Hepatocyte (in vitro differentiated cells): ENCODE measurements around the gene PPP1R15A.

Experiments
- EZH2 ChIP-seq: fragments of 200-600 bp; sonication (generic); IDR thresholded peaks from 2 replicates; pipeline ENCODE4 v1.6.1; 2016; ENCODE audit warnings: antibody characterized with exemption, mild to moderate bottlenecking, borderline replicate concordance
- TF ChIP-seq, protein P1 (sequence below): fragments of 200-600 bp; sonication (generic); IDR thresholded peaks from 2 replicates; pipeline ENCODE4 v1.5.1; 2016; ENCODE audit warnings: antibody characterized with exemption, mild to moderate bottlenecking; ENCODE audit not compliant: poor library complexity

DNA sequence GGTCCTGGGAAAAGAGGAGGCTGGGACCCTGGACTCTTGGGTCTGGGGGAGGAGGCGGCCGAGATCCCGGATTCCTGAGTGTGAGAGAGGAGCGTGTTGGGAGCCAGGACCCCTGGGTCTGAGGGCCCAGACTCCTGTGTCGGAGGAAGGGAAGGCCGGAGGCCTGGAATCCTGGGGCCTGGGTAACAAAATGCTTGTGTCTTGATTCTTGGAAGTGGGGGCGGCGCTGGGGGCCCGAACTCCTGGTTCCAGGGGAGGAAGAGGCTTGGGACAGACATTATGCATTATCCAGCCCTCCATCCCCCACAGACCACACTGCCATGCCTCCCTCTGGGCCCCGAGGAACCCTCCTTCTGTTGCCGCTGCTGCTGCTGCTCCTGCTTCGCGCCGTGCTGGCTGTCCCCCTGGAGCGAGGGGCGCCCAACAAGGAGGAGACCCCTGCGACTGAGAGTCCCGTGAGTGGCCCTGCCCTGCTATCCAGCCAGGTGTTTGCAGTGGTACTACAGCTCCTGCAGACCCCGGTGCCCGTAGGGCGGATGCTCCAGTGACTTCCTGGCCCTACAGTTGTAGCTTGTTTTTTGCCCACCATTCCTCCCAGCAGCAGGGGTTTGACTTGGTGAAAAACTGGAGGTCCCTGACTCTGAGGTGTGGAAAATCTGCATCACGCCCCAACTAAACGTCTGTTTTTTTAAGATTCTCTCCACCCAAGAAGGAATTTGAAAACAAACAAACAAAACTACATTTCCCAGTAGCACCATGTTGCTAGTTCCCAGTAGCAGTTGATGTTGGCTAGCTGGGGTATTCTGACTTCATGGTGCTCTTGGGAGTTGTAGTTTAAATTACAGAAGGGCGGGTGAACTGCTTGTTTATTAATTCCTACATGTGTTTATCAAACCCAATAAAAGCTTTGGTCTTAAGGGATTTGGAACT is 28.5 kb downstream of the PPP1R15A start:
- TF ChIP-seq, protein P1, sequence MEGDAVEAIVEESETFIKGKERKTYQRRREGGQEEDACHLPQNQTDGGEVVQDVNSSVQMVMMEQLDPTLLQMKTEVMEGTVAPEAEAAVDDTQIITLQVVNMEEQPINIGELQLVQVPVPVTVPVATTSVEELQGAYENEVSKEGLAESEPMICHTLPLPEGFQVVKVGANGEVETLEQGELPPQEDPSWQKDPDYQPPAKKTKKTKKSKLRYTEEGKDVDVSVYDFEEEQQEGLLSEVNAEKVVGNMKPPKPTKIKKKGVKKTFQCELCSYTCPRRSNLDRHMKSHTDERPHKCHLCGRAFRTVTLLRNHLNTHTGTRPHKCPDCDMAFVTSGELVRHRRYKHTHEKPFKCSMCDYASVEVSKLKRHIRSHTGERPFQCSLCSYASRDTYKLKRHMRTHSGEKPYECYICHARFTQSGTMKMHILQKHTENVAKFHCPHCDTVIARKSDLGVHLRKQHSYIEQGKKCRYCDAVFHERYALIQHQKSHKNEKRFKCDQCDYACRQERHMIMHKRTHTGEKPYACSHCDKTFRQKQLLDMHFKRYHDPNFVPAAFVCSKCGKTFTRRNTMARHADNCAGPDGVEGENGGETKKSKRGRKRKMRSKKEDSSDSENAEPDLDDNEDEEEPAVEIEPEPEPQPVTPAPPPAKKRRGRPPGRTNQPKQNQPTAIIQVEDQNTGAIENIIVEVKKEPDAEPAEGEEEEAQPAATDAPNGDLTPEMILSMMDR, result no peak
- TF ChIP-seq EZH2, result no peak
